ENCODE measurements around the gene C12orf42.

The C12orf42 gene

GRCh38 chr12:103503546-103504480 is 8.0 kb upstream of the C12orf42 start:
- no peak overlapping the region for H3K4me3 ChIP-seq (ENCODE audit: insufficient read depth in 1 of 2, low read depth in 1 of 2, low read length in 2 of 2)
- no peaks in the 10 kb centered on the region for H3K9me3 ChIP-seq (ENCODE audit: control insufficient read depth, low read length)
- no peaks in the 10 kb centered on the region for H3K79me1 ChIP-seq (replicated peaks; ENCODE audit: low read length, poor library complexity, severe bottlenecking)
- no peak overlapping the region for H3K14ac ChIP-seq (ENCODE audit: low read length in 2 of 2)
- no peak overlapping the region for H4K8ac ChIP-seq (ENCODE audit: low read length)
- no peak overlapping the region for H2BK120ac ChIP-seq (ENCODE audit: low read depth, low read length)
- no peak overlapping the region for H2AFZ ChIP-seq (ENCODE audit: low read depth, low read length)
- no peak overlapping the region for H2BK15ac ChIP-seq (ENCODE audit: low read depth, poor library complexity, severe bottlenecking)
- H2AK5ac ChIP-seq (ENCODE audit: low read length, severe bottlenecking), result no peak overlapping the region
- H3K4ac ChIP-seq (ENCODE audit: low read depth in 1 of 2, low read length in 2 of 2), result no peak overlapping the region
- WGBS, result 76% methylated on average over 12 of the region's 14 CpGs
- H3K27me3 ChIP-seq (ENCODE audit: control insufficient read depth in 1 of 2, insufficient read depth in 1 of 2, low read length in 2 of 2), result peaks cover 0 to 4% of the 10 kb centered on the region in 2 experiments
- H3K18ac ChIP-seq (ENCODE audit: low read depth in 1 of 2, low read length in 2 of 2), result no peak overlapping the region
- no peak overlapping the region for H3K27ac ChIP-seq (ENCODE audit: low read length, poor library complexity, severe bottlenecking)
- H2BK5ac ChIP-seq (ENCODE audit: low read depth, low read length, poor library complexity, severe bottlenecking), result no peak overlapping the region
- H3K9ac ChIP-seq (ENCODE audit: low read length), result no peak overlapping the region
- no peak overlapping the region for H4K91ac ChIP-seq (ENCODE audit: low read length)
- no peak overlapping the region for H3K4me2 ChIP-seq (ENCODE audit: low read length, poor library complexity, severe bottlenecking)
- H3K23ac ChIP-seq (ENCODE audit: low read length in 2 of 2), result no peak overlapping the region
- no peak for DNase-seq
- no peaks in the 10 kb centered on the region for H3K4me1 ChIP-seq (ENCODE audit: control insufficient read depth, insufficient read depth, low read depth, low read length)
- H2BK12ac ChIP-seq (ENCODE audit: low read length in 2 of 2), result no peak overlapping the region
- no peaks in the 10 kb centered on the region for H3K36me3 ChIP-seq (ENCODE audit: control insufficient read depth in 1 of 2, insufficient read depth in 2 of 2, low read depth in 1 of 2, low read length in 2 of 2)

DNA sequence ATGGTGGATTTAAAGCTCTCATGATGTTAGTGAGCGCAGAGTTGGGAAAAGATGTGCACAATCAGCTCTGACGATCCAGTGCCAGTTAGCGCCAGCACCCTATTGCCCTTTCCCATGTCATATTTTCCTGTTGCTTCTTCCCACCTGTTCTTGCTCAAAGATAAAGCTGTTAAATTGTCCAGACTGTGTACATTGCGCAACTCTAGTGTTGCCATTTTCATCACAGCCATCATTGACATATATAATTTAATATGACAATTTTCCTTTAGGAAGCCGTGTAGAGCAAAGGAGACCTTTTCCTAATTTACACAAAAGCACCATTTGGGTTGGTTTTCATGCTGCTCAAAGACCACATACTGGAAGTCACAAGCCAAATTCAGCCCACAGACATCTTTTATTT is 5.7 kb upstream of the C12orf42 start:
- H2BK5ac ChIP-seq (ENCODE audit: low read depth, low read length, poor library complexity, severe bottlenecking), result no peak overlapping the region
- H3K9ac ChIP-seq (ENCODE audit: low read length), result no peak overlapping the region
- H3K9me3 ChIP-seq (ENCODE audit: control insufficient read depth, low read length), result no peaks in the 10 kb centered on the region
- H3K4ac ChIP-seq (ENCODE audit: low read depth in 1 of 2, low read length in 2 of 2), result no peak overlapping the region
- no peak overlapping the region for H3K27ac ChIP-seq (ENCODE audit: low read length, poor library complexity, severe bottlenecking)
- H3K4me1 ChIP-seq (ENCODE audit: control insufficient read depth, insufficient read depth, low read depth, low read length), result no peaks in the 10 kb centered on the region
- H3K14ac ChIP-seq (ENCODE audit: low read length in 2 of 2), result no peak overlapping the region
- H2AK5ac ChIP-seq (ENCODE audit: low read length, severe bottlenecking), result no peak overlapping the region
- no peak overlapping the region for H2BK120ac ChIP-seq (ENCODE audit: low read depth, low read length)
- 75% methylated on average over 5 of the region's 5 CpGs for WGBS
- H3K4me2 ChIP-seq (ENCODE audit: low read length, poor library complexity, severe bottlenecking), result no peak overlapping the region
- H4K8ac ChIP-seq (ENCODE audit: low read length), result no peak overlapping the region
- no peak overlapping the region for H3K4me3 ChIP-seq (ENCODE audit: insufficient read depth in 1 of 2, low read depth in 1 of 2, low read length in 2 of 2)
- no peak for DNase-seq
- no peak overlapping the region for H2BK15ac ChIP-seq (ENCODE audit: low read depth, poor library complexity, severe bottlenecking)
- no peak overlapping the region for H4K91ac ChIP-seq (ENCODE audit: low read length)
- no peaks in the 10 kb centered on the region for H3K79me1 ChIP-seq (replicated peaks; ENCODE audit: low read length, poor library complexity, severe bottlenecking)
- H3K23ac ChIP-seq (ENCODE audit: low read length in 2 of 2), result no peak overlapping the region
- no peak overlapping the region for H2AFZ ChIP-seq (ENCODE audit: low read depth, low read length)
- H3K36me3 ChIP-seq (ENCODE audit: control insufficient read depth in 1 of 2, insufficient read depth in 2 of 2, low read depth in 1 of 2, low read length in 2 of 2), result no peaks in the 10 kb centered on the region
- peaks cover 5 to 11% of the 10 kb centered on the region in 2 experiments for H3K27me3 ChIP-seq (ENCODE audit: control insufficient read depth in 1 of 2, insufficient read depth in 1 of 2, low read length in 2 of 2)
- H3K18ac ChIP-seq (ENCODE audit: low read depth in 1 of 2, low read length in 2 of 2), result no peak overlapping the region
- H2BK12ac ChIP-seq (ENCODE audit: low read length in 2 of 2), result no peak overlapping the region

DNA sequence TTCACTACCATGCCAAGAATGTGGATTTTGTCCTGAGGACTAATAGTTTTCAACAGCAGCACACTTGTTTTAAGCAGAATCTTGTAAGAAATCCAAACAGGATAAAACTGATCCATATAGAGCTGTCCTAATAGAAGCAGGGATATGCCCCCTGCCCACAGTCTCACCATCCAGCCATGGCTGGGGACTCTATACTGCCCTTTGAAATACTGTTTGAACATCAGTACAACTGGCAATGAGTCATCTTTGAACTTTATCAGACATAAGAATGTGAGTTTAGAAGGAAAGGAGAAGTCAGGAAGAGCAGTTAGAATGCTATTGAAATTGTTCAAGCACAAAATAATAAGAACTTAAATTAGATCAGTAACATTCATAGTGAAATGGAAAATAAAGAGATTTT is 3.8 kb upstream of the C12orf42 start:
- no peak overlapping the region for H3K4me2 ChIP-seq (ENCODE audit: low read length, poor library complexity, severe bottlenecking)
- H2AFZ ChIP-seq (ENCODE audit: low read depth, low read length), result no peak overlapping the region
- peaks cover 9% of the 10 kb centered on the region for H3K4me1 ChIP-seq (ENCODE audit: control insufficient read depth, insufficient read depth, low read depth, low read length)
- H3K79me1 ChIP-seq (replicated peaks; ENCODE audit: low read length, poor library complexity, severe bottlenecking), result no peaks in the 10 kb centered on the region
- no peak overlapping the region for H2BK15ac ChIP-seq (ENCODE audit: low read depth, poor library complexity, severe bottlenecking)
- no peak overlapping the region for H2AK5ac ChIP-seq (ENCODE audit: low read length, severe bottlenecking)
- no peak overlapping the region for H4K8ac ChIP-seq (ENCODE audit: low read length)
- H2BK5ac ChIP-seq (ENCODE audit: low read depth, low read length, poor library complexity, severe bottlenecking), result no peak overlapping the region
- H3K23ac ChIP-seq (ENCODE audit: low read length in 2 of 2), result no peak overlapping the region
- H3K9me3 ChIP-seq (ENCODE audit: control insufficient read depth, low read length), result no peaks in the 10 kb centered on the region
- H3K14ac ChIP-seq (ENCODE audit: low read length in 2 of 2), result no peak overlapping the region
- no peak overlapping the region for H3K18ac ChIP-seq (ENCODE audit: low read depth in 1 of 2, low read length in 2 of 2)
- no peak overlapping the region for H3K9ac ChIP-seq (ENCODE audit: low read length)
- no peak overlapping the region for H3K4ac ChIP-seq (ENCODE audit: low read depth in 1 of 2, low read length in 2 of 2)
- peak overlapping the region; percentile 4 for H2BK120ac ChIP-seq (ENCODE audit: low read depth, low read length)
- peaks cover 21 to 26% of the 10 kb centered on the region in 2 experiments for H3K27me3 ChIP-seq (ENCODE audit: control insufficient read depth in 1 of 2, insufficient read depth in 1 of 2, low read length in 2 of 2)
- H2BK12ac ChIP-seq (ENCODE audit: low read length in 2 of 2), result no peak overlapping the region
- DNase-seq, result no peak
- H3K4me3 ChIP-seq (ENCODE audit: insufficient read depth in 1 of 2, low read depth in 1 of 2, low read length in 2 of 2), result no peak overlapping the region
- H4K91ac ChIP-seq (ENCODE audit: low read length), result no peak overlapping the region
- H3K36me3 ChIP-seq (ENCODE audit: control insufficient read depth in 1 of 2, insufficient read depth in 2 of 2, low read depth in 1 of 2, low read length in 2 of 2), result no peaks in the 10 kb centered on the region
- H3K27ac ChIP-seq (ENCODE audit: low read length, poor library complexity, severe bottlenecking), result no peak overlapping the region

- Histone ChIP-seq H4K8ac (ENCODE audit: low read length) (no peak overlapping the region), H3K4me1 (ENCODE audit: control insufficient read depth, insufficient read depth, low read depth, low read length) (peaks cover 9% of the 10 kb centered on the region), H2BK12ac (ENCODE audit: low read length in 2 of 2) (no peak overlapping the region), H3K4me3 (ENCODE audit: insufficient read depth in 1 of 2, low read depth in 1 of 2, low read length in 2 of 2) (no peak overlapping the region), H3K18ac (ENCODE audit: low read depth in 1 of 2, low read length in 2 of 2) (no peak overlapping the region), H3K23ac (ENCODE audit: low read length in 2 of 2) (no peak overlapping the region), H3K9me3 (ENCODE audit: control insufficient read depth, low read length) (no peaks in the 10 kb centered on the region), H3K14ac (ENCODE audit: low read length in 2 of 2) (no peak overlapping the region), H3K27ac (ENCODE audit: low read length, poor library complexity, severe bottlenecking) (no peak overlapping the region), H3K4ac (ENCODE audit: low read depth in 1 of 2, low read length in 2 of 2) (no peak overlapping the region), H3K36me3 (ENCODE audit: control insufficient read depth in 1 of 2, insufficient read depth in 2 of 2, low read depth in 1 of 2, low read length in 2 of 2) (no peaks in the 10 kb centered on the region), H2AK5ac (ENCODE audit: low read length, severe bottlenecking) (no peak overlapping the region), H4K91ac (ENCODE audit: low read length) (no peak overlapping the region), H2AFZ (ENCODE audit: low read depth, low read length) (no peak overlapping the region), H3K79me1 (replicated peaks; ENCODE audit: low read length, poor library complexity, severe bottlenecking) (no peaks in the 10 kb centered on the region), H2BK5ac (ENCODE audit: low read depth, low read length, poor library complexity, severe bottlenecking) (no peak overlapping the region), H3K4me2 (ENCODE audit: low read length, poor library complexity, severe bottlenecking) (no peak overlapping the region), H2BK120ac (ENCODE audit: low read depth, low read length) (no peak overlapping the region), H3K9ac (ENCODE audit: low read length) (no peak overlapping the region), H2BK15ac (ENCODE audit: low read depth, poor library complexity, severe bottlenecking) (no peak overlapping the region), H3K27me3 (ENCODE audit: control insufficient read depth in 1 of 2, insufficient read depth in 1 of 2, low read length in 2 of 2) (peaks cover 26 to 31% of the 10 kb centered on the region in 2 experiments)
- DNase-seq, result no peak
- WGBS, result no CpG with 5 or more reads among the region's 2 CpGs
Measured at GRCh38 chr12:103498990-103499389, 3.2 kb upstream of the C12orf42 start.
